Fibroblast of skin of left biceps (primary cell): ENCODE measurements around the gene ZNF343.

Source experiments
- DNase-seq, 2 experiments: peaks; one replicate each; pipeline ENCODE4 v3.0.0-alpha.2; 2013; ENCODE audit warnings: low read depth in 2 of 2

Gene ZNF343

DNA sequence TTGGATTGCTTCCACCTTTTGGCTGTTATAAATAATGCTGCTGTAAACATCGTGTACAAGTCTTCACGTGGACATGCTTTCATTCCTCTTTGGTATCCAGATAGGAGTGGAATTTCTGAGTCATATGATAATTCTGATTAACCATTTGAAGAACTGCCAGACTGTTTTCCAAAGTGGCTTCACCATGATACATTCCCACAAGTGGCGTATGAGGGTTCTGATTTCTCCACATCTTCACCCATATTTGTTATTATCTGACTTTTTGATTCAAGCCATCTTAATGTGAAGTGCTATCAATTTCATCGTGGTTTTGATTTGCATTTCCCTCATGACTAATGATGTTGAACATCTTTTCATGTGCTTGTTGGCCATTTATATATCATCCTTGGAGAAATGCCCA, 35.2 kb downstream of the ZNF343 start:
- DNase-seq: peak; percentile 57 to 68

DNA sequence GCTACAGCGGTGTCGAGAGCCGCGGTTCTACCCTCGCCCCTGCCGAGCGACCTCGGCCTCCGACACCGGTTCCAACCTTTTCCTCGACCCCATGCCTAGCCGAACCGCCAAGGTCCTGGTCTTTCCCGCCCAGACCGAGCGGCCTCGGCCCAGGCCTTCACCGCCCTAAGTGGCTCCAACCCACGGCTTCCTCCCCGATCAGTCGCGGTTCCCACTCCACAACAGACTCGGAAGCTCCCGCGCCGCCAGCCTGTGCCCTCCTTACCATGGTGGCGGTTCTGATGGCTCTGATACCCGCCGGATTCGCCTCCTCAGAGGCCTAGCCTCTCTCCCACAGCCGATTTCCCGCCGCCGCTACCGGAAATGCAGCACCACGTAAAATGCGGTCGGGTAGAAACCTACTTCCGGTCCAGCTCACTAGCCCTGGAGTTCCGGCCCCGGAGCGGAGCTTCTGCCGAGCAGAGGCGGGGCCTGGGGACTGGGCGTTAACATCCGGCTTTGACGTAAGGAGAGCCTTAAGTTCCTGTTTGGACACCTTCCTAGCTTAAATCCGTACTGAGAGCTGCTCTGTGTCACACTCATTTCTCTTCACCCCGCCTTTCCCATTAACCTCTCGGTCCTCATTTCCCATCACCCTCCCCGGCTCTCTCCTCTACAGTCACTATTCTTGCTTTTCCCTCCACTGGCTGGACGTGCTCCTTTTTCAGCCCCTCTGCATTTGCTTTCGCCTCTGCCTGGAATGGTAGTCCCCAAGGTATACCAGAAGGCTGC, 38.1 kb downstream of the ZNF343 start, which contains the start of gene SNRPB:
SNRPB (minus strand) TSS at position 367 of the 771 bp plus-strand sequence; CDS start at position 268, 99 bp downstream.
- DNase-seq: peak; percentile 95 to 97

DNA sequence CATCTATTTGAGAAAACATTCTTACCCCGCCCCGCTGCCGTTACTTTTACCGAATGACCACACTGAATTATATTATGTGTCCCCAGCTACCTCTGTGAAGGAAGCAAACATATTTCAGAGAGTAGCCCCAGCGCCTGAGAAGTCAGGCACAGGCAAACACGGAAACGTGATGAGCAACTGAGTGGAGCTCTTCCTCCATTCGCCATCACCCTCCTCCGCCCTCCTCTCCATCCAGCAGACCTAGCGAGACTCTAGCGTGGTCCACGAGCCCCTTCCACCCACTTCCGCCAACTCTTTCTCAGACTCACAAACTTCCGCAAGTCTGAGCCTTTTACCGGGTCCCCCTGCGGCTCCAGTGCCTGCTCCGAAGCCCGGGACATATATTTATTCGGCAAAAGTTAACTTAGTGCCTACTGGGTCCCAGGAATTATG, 38.7 kb downstream of the ZNF343 start:
- DNase-seq: no peak

DNA sequence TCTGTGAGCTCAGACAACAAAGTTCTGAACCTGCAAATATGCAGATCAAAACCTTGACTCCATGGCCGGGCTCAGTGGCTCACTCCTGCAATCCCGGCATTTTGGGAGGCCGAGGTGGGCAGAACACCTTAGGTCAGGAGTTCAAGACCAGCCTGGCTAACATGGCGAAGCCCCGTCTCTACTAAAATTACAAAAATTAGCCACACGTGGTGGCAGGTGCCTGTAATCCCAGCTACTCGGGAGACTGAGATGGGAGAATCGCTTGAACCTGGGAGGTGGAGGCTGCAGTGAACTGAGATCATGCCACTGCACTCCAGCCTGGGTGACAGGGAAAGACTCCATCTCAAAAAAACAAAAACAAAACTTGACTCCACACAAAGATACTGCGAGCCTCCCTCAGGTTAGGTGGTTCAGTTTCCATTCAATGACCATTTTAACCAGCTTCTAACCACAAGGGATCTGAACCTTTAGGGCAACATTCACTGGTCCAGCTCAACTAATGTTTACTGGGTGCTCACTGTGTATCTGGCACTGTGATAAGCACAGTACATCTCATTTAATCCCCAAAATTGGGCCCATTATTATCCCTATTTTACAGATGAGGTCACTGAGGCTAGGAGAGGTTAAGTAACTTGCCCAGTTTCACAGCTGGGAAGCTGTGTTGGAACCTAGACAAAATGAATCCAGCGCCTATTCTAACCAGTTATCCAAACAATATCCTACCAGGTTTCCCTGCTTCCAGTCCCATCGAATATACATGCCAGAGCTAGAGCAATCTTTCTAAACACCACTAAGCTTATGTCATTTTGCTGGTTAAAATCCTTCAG, 39.9 kb downstream of the ZNF343 start:
- no peak for DNase-seq

DNA sequence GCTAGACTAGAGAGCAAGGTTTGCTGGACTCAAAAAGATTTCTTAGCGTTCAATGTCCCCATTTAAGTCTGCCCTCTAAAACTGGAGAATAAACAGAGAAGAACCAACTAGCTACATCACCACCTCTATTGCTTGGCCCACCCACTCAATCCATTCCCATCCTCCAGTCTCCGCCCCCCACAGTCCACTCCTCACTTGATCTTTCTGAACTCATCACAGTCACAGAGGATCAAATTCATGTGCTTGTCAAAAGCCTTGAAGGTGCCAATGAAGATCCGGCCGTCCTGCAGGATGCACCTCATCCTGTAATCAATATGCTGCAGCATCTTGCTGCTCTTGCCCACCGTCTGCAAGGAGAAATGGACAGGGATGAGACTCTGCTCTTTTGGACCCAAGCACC, 41.3 kb downstream of the ZNF343 start:
- no peak for DNase-seq

DNA sequence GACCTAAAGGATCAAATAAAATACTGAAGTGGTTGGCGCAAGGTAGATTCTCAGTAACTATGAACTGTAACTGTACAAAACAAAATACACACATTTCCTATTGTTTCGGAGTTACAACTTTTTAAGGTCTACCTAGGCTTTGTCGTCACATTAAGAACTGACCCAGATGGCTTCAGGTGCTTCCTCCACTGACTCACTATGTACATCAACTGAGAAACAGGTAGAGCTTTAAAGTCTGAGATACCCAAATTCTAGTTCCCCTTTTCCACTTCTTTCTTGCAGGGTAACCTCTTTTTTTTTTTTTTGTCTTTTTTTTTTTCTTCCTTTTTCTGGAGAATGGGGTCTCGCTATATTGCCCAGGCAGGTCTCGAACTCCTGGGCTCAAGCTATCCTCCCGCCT, 43.6 kb downstream of the ZNF343 start:
- no peak for DNase-seq

DNA sequence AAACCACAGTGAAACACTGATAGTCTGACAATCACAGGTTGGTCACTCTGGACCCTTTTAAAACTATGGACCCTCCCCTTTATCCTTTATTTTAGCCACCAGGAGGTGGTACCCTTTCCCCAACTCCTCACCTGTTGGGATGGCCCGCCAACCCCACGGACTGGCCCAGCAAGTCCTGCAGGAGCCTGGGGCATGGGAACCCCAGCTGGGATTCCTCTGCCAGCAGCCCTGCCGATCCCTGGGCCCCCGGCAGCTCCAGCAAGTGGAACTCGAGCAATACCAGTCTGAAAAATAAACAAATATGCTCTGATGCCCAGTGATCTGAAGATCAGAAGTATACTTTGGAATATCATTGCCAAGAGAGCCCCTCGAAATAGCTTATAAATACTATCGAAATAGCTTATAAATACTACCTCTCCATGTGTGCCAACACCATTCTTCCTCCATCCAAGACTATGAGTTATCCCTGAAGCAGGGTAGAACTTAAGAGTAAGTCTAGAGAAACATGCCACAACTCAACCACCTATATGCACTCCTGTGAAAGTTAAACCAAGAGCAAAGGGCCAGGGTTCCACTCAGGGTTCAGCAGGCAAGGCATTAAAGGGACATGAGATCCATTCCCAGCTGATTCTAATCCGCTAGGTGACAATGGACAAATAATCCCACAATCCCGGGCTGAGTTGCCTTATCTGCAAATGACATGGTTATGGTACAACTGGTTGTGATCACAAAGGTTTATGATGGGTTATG, 44.9 kb downstream of the ZNF343 start:
- no peak for DNase-seq

DNA sequence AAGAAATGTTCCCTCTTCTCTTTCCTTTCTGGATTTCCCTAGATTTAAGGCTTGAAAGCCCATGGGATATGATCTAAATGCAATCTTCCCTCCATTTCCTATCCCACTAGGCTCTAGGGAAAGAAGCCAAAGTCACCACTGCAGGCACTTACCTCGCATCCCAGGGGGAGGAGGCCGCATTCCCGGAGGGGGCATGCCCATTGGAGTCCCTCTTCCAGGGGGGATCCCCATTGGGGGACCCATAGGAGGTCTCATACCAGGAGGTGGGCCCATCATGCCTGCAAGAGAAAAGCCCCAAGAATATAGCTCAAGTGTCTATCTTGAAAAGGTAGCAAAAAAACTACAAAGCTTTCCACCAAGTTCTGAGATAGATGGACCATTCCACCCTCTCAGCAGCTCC, 46.2 kb downstream of the ZNF343 start:
- no peak for DNase-seq

DNA sequence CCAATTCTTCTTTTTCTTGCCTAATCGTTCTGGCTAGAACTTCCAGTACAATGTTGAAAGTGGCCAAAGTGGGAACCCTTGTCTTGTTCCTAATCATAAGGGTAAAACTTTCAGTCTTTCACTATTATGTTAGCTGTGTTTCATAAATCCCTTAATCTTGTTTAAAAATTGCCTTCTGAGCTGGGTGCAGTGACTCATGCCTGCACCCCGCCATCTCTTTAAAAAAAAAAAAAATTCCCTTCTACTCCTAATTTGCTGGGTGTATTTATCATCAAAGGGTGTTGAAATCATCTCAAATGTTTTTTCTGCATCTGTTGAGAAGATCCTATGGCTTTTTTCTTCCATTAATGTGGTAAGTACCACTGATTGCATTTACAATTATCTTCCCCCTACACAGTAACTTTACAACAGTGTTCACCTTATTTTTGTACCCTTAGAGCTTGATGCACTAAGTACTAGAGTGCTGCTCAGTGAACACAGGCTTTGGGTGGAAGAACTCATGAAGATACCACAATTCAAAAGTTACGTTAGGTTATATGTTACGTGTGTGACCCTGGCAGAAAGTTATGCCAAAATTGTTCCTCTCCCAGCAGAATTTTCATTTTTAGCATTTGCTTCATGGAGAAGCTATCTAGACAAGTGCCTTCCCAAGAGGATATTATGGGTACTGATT, 47.8 kb downstream of the ZNF343 start:
- DNase-seq: no peak

DNA sequence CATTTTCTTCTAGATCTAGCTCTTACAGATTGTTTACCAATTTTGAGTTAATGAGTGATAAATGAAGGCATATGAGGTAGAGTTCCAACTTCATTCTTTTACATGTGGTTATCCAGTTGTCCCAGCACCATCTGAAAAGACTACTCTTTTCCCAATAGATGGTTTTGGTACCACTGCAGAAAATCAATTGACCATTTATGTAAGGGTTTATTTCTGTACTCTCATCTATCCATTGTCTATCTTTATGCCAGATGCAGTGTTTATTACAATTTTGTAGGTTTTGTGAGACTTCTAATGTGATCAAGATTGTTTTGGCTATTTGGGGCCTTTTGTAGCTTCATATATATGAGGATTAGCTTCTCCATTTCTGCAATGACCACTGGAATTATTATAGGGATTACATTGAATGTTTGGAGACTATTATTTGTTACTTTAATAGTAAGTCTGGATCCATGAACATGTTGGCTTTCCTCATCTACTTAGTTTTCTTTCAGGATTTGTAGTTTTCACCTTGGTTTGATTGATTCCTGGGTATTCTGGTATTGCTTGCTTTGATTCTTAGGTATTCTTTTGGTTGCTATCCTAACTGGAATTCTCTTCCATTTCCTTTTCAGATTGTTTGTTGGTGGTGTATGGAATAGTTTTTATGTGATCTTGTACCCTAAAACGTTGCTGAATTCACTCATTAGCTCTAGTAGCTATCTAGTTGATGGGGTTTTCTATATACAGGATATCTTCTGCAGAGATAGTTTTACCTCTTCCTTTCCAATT, 48.5 kb downstream of the ZNF343 start:
- DNase-seq: no peak

DNA sequence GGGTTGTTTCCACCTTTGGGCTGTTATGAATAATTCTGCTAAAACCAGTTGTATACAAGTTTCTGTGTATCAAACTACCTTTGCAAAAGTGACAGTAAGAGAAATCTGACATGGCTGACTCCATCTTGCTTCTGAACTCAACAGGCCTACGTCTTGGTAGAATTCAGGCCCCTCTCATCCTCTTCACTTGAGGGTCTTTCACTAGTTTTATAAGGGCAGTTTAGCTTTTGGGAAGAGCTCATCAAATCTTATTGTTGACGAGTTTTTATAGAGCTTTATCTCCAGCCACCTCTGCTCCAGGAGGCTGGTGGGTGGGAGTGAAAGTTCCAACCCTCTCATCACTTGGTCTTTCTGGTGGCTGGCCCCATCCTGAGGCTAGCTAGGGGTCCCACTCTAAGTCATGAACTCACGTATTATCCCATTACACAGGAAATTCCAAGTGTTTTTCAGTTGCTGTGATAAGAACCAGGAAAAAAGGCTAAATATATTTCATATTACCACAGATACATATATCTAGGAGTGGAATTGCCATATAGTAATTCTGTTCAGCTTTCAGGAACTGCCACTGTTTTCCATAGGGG, 49.7 kb downstream of the ZNF343 start:
- no peak for DNase-seq

DNA sequence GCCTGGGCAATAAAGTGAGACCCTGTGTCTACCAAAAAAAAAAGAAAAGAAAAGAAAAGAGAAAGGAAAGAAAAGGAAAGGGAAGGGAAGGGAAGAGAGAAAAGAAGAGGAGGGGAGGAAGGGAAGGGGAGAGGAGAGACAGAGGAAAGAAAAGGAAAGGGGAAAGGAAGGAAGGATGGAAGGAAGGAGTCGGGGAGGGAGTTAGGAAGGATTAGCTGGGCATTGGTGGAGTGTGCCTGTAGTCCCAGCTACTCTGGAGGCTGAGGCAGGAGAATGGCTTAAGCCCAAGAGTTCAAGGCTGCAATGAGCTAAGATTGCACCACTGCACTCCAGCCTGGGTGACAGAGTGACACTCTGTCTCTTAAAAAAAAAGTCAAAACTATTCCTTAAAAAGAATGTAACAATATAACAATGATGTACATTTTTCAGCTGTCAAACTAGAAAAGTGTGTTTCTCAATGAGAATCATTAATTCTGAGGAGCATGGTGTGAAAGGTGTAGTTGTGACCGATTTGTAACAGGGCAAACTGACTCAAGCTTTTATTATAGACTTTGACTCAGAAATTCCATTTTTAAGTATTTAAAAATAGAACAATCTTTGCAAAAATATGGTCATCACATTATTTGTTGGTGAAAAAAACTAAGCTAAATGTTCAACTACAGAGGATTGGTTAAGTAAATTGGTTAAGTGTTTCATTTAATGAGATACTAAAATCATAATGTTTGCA, 52.8 kb downstream of the ZNF343 start:
- DNase-seq: no peak

DNA sequence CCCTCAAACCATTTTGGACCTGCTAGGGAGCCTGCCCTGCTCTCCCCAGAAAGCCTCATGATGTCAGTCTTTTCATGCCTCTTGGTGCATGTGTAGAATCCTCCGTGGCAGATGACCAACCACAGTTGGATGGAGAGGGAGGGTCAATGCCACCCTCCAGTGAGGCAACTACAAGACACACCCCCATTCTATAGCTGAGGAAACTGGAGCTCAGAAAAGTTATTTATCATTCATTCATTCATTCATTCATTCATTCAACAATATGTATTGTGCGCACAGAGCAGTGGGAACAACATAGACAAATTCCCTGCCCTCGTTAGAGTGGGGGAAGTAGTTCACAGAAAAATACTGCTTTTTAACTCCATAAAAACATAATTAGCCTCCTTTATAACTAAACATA, 54.9 kb downstream of the ZNF343 start:
- no peak for DNase-seq

DNA sequence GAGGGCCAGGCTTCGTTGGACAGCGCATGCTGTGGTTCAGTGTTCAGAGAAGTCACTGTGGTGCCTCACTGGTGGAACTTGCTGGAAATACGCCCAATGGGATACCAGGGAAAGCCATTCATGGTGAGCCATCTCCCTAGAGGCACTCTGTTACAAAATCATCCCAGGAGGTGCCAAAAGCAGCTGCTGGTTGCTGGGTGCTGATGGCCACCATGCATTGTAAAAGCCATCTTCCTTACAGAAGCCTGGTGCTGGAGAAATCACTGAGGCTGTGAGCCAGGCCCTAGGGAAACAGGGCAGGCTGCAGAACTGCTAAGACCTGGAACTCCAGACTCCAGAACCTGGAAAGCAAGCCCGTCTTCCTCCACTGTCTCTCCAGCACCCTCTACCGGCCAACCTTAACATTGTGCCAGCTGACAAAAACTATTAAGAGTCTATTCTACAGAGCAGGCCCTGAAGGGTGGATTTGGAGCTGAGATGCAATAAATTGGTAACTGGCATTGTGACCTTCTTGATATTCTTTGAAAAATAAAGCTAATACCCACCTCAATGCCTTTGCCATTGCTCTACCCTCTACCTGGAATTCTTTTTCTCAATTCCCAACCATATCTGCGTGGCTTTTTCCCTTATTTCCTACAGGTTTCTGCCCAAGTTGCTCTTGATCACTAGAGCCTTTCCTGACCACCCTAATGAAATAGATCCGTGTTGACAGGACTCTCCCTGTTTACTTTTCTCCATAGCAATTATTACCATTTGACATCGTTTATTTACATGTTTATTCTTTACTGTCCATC, 56.6 kb downstream of the ZNF343 start:
- DNase-seq: peak in 1 of 2 experiments; percentile 31

DNA sequence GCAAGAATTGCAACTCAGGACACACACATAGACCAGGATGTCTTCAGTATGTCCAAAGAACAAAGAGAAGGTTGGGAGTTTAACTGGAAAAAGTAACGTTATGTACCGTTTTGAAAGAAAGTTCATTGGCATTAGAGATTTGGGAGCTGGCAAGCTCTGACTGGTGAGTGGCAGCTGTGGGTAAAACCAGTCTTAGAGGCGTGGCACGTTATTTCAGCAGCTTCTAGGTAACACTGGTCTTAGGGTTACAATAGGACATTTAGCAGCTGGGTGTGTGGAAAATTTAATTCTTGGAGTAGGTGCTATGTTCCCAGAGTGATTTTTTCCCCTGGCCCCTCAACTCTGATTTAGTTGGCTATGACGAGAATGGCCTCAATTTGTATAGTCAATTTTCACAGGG, 57.3 kb downstream of the ZNF343 start:
- DNase-seq: no peak

DNA sequence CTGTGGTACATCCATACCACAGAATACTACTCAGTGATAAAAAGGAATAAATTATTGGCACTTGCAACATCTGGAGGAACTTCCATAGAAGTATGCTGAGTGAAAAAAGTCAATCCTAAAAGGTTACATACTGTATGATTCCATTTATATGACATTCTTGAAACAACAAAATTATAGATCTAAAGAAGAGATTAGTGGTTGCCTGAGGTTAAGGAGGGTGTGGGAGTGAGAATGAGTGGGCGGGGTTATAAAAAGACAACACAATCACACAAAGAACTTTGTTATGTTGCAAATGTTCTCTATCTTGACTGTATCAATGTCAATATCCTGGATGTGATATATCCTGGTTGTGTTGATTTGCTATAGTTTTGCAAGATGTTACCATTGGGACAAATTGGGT, 59.3 kb downstream of the ZNF343 start:
- DNase-seq: no peak

DNA sequence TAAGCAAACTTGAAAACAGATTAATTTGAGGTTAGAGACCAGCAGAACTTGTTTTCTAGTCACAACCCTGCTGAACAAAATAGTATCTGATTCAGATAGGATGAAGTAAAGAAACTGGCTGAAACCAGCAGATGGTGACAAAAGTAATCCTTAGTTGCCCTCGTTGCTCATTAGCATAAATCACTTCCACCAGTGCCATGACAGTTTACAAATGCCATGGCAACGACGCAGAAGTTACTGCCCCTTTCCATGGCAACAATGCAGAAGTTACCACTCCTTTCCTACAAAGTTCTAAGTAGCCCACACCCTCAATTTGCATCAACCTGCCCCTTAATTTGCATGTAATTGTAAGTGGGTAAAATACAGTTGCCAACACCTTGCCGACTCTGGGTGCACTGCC, 61.9 kb downstream of the ZNF343 start:
- DNase-seq: no peak
